ENCODE data around the gene C6orf136. TPM values are rescaled to one million over a fixed set of nuclear protein-coding genes. Genes with fewer than 3 reads are reported as not detected.

Gene C6orf136
- total and polyA plus RNA-seq, 9 of the 15 experiments (the other 6 are each of a cell fraction or from before 2014, with no cell fraction given) = 14.1 to 63.1 (median 18.4) TPM

- TF ChIP-seq, protein P1, sequence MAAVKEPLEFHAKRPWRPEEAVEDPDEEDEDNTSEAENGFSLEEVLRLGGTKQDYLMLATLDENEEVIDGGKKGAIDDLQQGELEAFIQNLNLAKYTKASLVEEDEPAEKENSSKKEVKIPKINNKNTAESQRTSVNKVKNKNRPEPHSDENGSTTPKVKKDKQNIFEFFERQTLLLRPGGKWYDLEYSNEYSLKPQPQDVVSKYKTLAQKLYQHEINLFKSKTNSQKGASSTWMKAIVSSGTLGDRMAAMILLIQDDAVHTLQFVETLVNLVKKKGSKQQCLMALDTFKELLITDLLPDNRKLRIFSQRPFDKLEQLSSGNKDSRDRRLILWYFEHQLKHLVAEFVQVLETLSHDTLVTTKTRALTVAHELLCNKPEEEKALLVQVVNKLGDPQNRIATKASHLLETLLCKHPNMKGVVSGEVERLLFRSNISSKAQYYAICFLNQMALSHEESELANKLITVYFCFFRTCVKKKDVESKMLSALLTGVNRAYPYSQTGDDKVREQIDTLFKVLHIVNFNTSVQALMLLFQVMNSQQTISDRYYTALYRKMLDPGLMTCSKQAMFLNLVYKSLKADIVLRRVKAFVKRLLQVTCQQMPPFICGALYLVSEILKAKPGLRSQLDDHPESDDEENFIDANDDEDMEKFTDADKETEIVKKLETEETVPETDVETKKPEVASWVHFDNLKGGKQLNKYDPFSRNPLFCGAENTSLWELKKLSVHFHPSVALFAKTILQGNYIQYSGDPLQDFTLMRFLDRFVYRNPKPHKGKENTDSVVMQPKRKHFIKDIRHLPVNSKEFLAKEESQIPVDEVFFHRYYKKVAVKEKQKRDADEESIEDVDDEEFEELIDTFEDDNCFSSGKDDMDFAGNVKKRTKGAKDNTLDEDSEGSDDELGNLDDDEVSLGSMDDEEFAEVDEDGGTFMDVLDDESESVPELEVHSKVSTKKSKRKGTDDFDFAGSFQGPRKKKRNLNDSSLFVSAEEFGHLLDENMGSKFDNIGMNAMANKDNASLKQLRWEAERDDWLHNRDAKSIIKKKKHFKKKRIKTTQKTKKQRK (IDR thresholded peaks at IDR 0.05; ENCODE audit: borderline replicate concordance, low read depth, low read length) = 0 out of 2 replicates have a peak, but pooled peaks have one; percentile 9
- TF ChIP-seq E2F6 (IDR thresholded peaks at IDR 0.05; ENCODE audit: borderline replicate concordance in 1 of 2, extremely low read depth in 1 of 2, insufficient read depth in 1 of 2, insufficient read length in 1 of 2, low read depth in 1 of 2, low read length in 1 of 2, poor library complexity in 1 of 2, severe bottlenecking in 1 of 2) (no peak), CBX3 (IDR thresholded peaks at IDR 0.05; ENCODE audit: borderline replicate concordance in 1 of 2, low read length in 2 of 2) (peak in 1 of 2 experiments; percentile 53; a peak in 1 of 3 replicates), HNRNPL (IDR thresholded peaks at IDR 0.05; ENCODE audit: low read depth, low read length) (peak; percentile 96), MAFG (tag; conservative IDR thresholded peaks at IDR 0.05) (no peak), SRSF9 (IDR thresholded peaks at IDR 0.05; ENCODE audit: borderline replicate concordance, low read depth, low read length) (no peak), DMBX1 (CRISPR knock-in tag; IDR thresholded peaks at IDR 0.05; ENCODE audit: borderline replicate concordance) (no peak), NEUROD1 (IDR thresholded peaks at IDR 0.05; ENCODE audit: borderline replicate concordance, low read depth, low read length, partially characterized antibody) (peak; percentile 93), NCOR1 (IDR thresholded peaks at IDR 0.05) (peak; percentile 84), CREB1 (IDR thresholded peaks at IDR 0.05) (peak; percentile 97), CREB1 (CRISPR knock-in tag; IDR thresholded peaks at IDR 0.05) (peak; percentile 97), POLR2A (conservative IDR thresholded peaks at IDR 0.05) (peak; percentile 100), NR2C1 (IDR thresholded peaks at IDR 0.05) (peak; percentile 65; the same call in 1 of the 2 replicates), NR2C1 (tag; IDR thresholded peaks at IDR 0.05) (no peak), SREBF1 (IDR thresholded peaks at IDR 0.05; ENCODE audit: borderline replicate concordance, low read depth, low read length) (no peak), TBL1XR1 (IDR thresholded peaks at IDR 0.05; ENCODE audit: low read length in 2 of 2) (peak; percentile 7 to 70; a peak in 3 of 4 replicates), ZNF212 (CRISPR knock-in tag; IDR thresholded peaks at IDR 0.05) (no peak; the same call in 1 of the 2 replicates), CBX1 (IDR thresholded peaks at IDR 0.05; ENCODE audit: low read depth) (peak; percentile 85), TARDBP (IDR thresholded peaks at IDR 0.05) (no peak)
- TF ChIP-seq, protein P2, sequence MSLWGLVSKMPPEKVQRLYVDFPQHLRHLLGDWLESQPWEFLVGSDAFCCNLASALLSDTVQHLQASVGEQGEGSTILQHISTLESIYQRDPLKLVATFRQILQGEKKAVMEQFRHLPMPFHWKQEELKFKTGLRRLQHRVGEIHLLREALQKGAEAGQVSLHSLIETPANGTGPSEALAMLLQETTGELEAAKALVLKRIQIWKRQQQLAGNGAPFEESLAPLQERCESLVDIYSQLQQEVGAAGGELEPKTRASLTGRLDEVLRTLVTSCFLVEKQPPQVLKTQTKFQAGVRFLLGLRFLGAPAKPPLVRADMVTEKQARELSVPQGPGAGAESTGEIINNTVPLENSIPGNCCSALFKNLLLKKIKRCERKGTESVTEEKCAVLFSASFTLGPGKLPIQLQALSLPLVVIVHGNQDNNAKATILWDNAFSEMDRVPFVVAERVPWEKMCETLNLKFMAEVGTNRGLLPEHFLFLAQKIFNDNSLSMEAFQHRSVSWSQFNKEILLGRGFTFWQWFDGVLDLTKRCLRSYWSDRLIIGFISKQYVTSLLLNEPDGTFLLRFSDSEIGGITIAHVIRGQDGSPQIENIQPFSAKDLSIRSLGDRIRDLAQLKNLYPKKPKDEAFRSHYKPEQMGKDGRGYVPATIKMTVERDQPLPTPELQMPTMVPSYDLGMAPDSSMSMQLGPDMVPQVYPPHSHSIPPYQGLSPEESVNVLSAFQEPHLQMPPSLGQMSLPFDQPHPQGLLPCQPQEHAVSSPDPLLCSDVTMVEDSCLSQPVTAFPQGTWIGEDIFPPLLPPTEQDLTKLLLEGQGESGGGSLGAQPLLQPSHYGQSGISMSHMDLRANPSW (CRISPR knock-in tag; IDR thresholded peaks at IDR 0.05) = 0 out of 2 replicates have a peak, but pooled peaks have one; percentile 24
Observed at GRCh38 chr6:30616811-30617564, 29.9 kb upstream of the C6orf136 start, which contains the start of gene PPP1R10 (continued).

Data from K562 (cell line).